Fibroblast of lung (primary cell): Measurements from ENCODE around the gene MACF1. TPM values are rescaled to one million over a fixed set of nuclear protein-coding genes. Genes with fewer than 3 reads are reported as not detected.

Experiments used
- DNase-seq, 2 donors: peaks; one replicate each; pipeline versions ENCODE4 v3.0.0 to v3.0.0-alpha.2; 2010; ENCODE audit warnings: low read depth in 2 of 2
- H2AFZ ChIP-seq: 2 replicates; pipeline ENCODE4 v1.5.1; 2012; ENCODE audit warnings: low read length, control low read depth, inconsistent platforms
- H3K27ac ChIP-seq: 2 replicates; pipeline ENCODE4 v1.5.1; 2011; ENCODE audit warnings: low read length, control low read depth; ENCODE audit not compliant: insufficient read depth
- H3K27me3 ChIP-seq: 2 replicates; pipeline ENCODE4 v1.5.1; 2011; ENCODE audit warnings: mild to moderate bottlenecking, low read length; ENCODE audit not compliant: control insufficient read depth, insufficient read depth
- H3K36me3 ChIP-seq: 2 replicates; pipeline ENCODE4 v1.5.1; 2011; ENCODE audit warnings: low read length; ENCODE audit not compliant: control insufficient read depth, insufficient read depth
- H3K4me1 ChIP-seq: 2 replicates; pipeline ENCODE4 v1.5.1; 2011; ENCODE audit warnings: low read length; ENCODE audit not compliant: control insufficient read depth, insufficient read depth; ENCODE audit errors: extremely low read depth
- H3K4me2 ChIP-seq: 2 replicates; pipeline ENCODE4 v1.5.1; 2011; ENCODE audit warnings: low read length, control low read depth; ENCODE audit not compliant: insufficient read depth; ENCODE audit errors: extremely low read depth
- H3K4me3 ChIP-seq, 4 experiments: fragments of 200-600 bp in 1 of 4; sonication (generic) in 1 of 4; replicated peaks in 1 of 4; 2 replicates each; pipeline ENCODE4 v1.5.1; 2011 to 2016; ENCODE audit warnings: low read length in 4 of 4, low read depth in 3 of 4, mild to moderate bottlenecking in 3 of 4, control low read depth in 2 of 4, inconsistent platforms in 1 of 4, mixed read lengths in 1 of 4; ENCODE audit not compliant: insufficient read depth in 1 of 4; ENCODE audit errors: control extremely low read depth in 1 of 4
- H3K79me2 ChIP-seq: 2 replicates; pipeline ENCODE4 v1.5.1; 2012; ENCODE audit warnings: mild to moderate bottlenecking, low read length, inconsistent platforms; ENCODE audit not compliant: control insufficient read depth, insufficient read depth
- H3K9ac ChIP-seq: 2 replicates; pipeline ENCODE4 v1.5.1; 2011; ENCODE audit warnings: mild to moderate bottlenecking, low read length, control low read depth; ENCODE audit not compliant: insufficient read depth
- H3K9me3 ChIP-seq: 2 replicates; pipeline ENCODE4 v1.5.1; 2012; ENCODE audit warnings: low read depth, low read length; ENCODE audit not compliant: control insufficient read depth, insufficient read depth
- H4K20me1 ChIP-seq: 2 replicates; pipeline ENCODE4 v1.5.1; 2011; ENCODE audit warnings: low read length; ENCODE audit not compliant: control insufficient read depth, insufficient read depth; ENCODE audit errors: extremely low read depth
- CTCF ChIP-seq, 2 donors: IDR thresholded peaks in 1 of 2; conservative IDR thresholded peaks in 1 of 2; 1 replicate in 1 of 2; 2 replicates in 1 of 2; pipeline ENCODE4 v1.5.1; 2011 to 2012; ENCODE audit warnings: low read length in 2 of 2, control low read depth in 1 of 2, inconsistent platforms in 1 of 2, low read depth in 1 of 2, mild to moderate bottlenecking in 1 of 2
- EZH2 ChIP-seq: IDR thresholded peaks from 2 replicates; pipeline ENCODE4 v1.5.1; 2012; ENCODE audit warnings: low read length, control low read depth, mild to moderate bottlenecking; ENCODE audit errors: missing control alignments
- polyA plus RNA-seq, 2 donors: library from polyadenylated mRNA; depleted of rRNA in 1 of 2; stranded (reverse) in 1 of 2; unstranded in 1 of 2; fragments of >200 nt; gene quantifications; 2 replicates each; pipeline ENCODE4 v1.2.1, GENCODE V29; 2011 to 2012; ENCODE audit warnings: missing spikeins in 1 of 2
- total RNA-seq: library from RNA; depleted of rRNA; stranded (reverse); fragments of >200 nt; gene quantifications from 2 replicates; pipeline ENCODE4 v1.2.1, GENCODE V29; 2014

The MACF1 gene
- total and polyA plus RNA-seq, 2 donors (not counting 1 experiment from before 2014, with no cell fraction given) = 178 to 414 TPM

- Histone ChIP-seq H3K27me3 (no peaks in the 10 kb centered on the region), H3K36me3 (peaks cover 23% of the 10 kb centered on the region), H3K9me3 (no peaks in the 10 kb centered on the region), H4K20me1 (no peaks in the 10 kb centered on the region), H3K4me3 (no peak overlapping the region), H3K27ac (no peak overlapping the region), H2AFZ (no peak overlapping the region), H3K9ac (no peak overlapping the region), H3K79me2 (no peaks in the 10 kb centered on the region), H3K4me2 (no peak overlapping the region), H3K4me1 (no peaks in the 10 kb centered on the region)
- TF ChIP-seq EZH2 = no peak
- no peak for TF ChIP-seq CTCF (conservative IDR thresholded peaks at IDR 0.05 in 1 of 2, IDR thresholded peaks at IDR 0.05 in 1 of 2; ENCODE audit: low read depth in 1 of 2, low read length in 2 of 2)
- DNase-seq = peak; percentile 11 to 17
Measured at GRCh38 chr1:39326836-39327235, 122.3 kb downstream of the MACF1 start.

- Histone ChIP-seq H3K27ac (no peak overlapping the region), H2AFZ (no peak overlapping the region), H3K27me3 (no peaks in the 10 kb centered on the region), H3K4me1 (no peaks in the 10 kb centered on the region), H3K36me3 (peaks cover 19% of the 10 kb centered on the region), H3K9ac (no peak overlapping the region), H3K4me2 (no peak overlapping the region), H3K4me3 (no peak overlapping the region), H4K20me1 (no peaks in the 10 kb centered on the region), H3K79me2 (no peaks in the 10 kb centered on the region), H3K9me3 (no peaks in the 10 kb centered on the region)
- peak in 1 of 2 donors; percentile 19 for DNase-seq
- TF ChIP-seq EZH2 (no peak), CTCF (conservative IDR thresholded peaks at IDR 0.05 in 1 of 2, IDR thresholded peaks at IDR 0.05 in 1 of 2; ENCODE audit: low read depth in 1 of 2, low read length in 2 of 2) (no peak)
Measured at GRCh38 chr1:39328095-39328494, 123.6 kb downstream of the MACF1 start.

GRCh38 chr1:39328586-39329121, 124.2 kb downstream of the MACF1 start:
- Histone ChIP-seq H3K27ac (no peak overlapping the region), H3K9me3 (no peaks in the 10 kb centered on the region), H3K9ac (no peak overlapping the region), H3K4me1 (no peaks in the 10 kb centered on the region), H4K20me1 (no peaks in the 10 kb centered on the region), H3K27me3 (no peaks in the 10 kb centered on the region), H2AFZ (no peak overlapping the region), H3K36me3 (peaks cover 19% of the 10 kb centered on the region), H3K79me2 (no peaks in the 10 kb centered on the region), H3K4me3 (no peak overlapping the region), H3K4me2 (no peak overlapping the region)
- DNase-seq = peak in 1 of 2 donors; percentile 43
- TF ChIP-seq EZH2 (no peak), CTCF (conservative IDR thresholded peaks at IDR 0.05 in 1 of 2, IDR thresholded peaks at IDR 0.05 in 1 of 2; ENCODE audit: low read depth in 1 of 2, low read length in 2 of 2) (no peak)
